Tibial artery (tissue), 4 donors: ENCODE results near the gene RNF208.
A peak's percentile ranks its signal among the peaks of the same experiment; 100 is the strongest.

Experiments used
- DNase-seq, 2 donors: peaks; one replicate each; pipeline ENCODE4 v3.0.0-alpha.2; 2019
- H3K27ac ChIP-seq, 2 donors: fragments of 200-600 bp; sonication (generic) in 1 of 2; 1 replicate in 1 of 2; 2 replicates in 1 of 2; pipeline ENCODE4 v1.5.1; 2018 to 2019; ENCODE audit warnings: mild to moderate bottlenecking in 1 of 2
- H3K27me3 ChIP-seq, 2 donors: fragments of 200-600 bp; sonication (generic) in 1 of 2; one replicate each; pipeline versions ENCODE4 v1.5.1 to v1.6.0; 2016 to 2019
- H3K36me3 ChIP-seq, 3 donors: fragments of 200-600 bp; sonication (generic) in 2 of 3; one replicate each; pipeline ENCODE4 v1.5.1; 2016 to 2019; ENCODE audit warnings: mild to moderate bottlenecking in 2 of 3
- H3K4me1 ChIP-seq, 4 donors: fragments of 200-600 bp; sonication (generic) in 2 of 4; 1 replicate in 3 of 4; 2 replicates in 1 of 4; pipeline ENCODE4 v1.5.1; 2016 to 2019
- H3K4me3 ChIP-seq, 2 donors: fragments of 200-600 bp; sonication (generic) in 1 of 2; 1 replicate in 1 of 2; 2 replicates in 1 of 2; pipeline ENCODE4 v1.5.1; 2018 to 2019; ENCODE audit warnings: mild to moderate bottlenecking in 2 of 2
- H3K9me3 ChIP-seq, 3 donors: fragments of 200-600 bp; sonication (generic) in 1 of 3; one replicate each; pipeline ENCODE4 v1.5.1; 2016 to 2019
- CTCF ChIP-seq, 2 experiments: fragments of 200-600 bp in 1 of 2; fragments of 450-650 bp in 1 of 2; IDR thresholded peaks; one replicate each; pipeline ENCODE4 v1.5.1; 2017 to 2019; ENCODE audit warnings: antibody characterized with exemption in 2 of 2, mild to moderate bottlenecking in 1 of 2, moderate library complexity in 1 of 2
- intact Hi-C: fragments of 100-400 bp; cut with DNase I; formaldehyde crosslinking; loops from one replicate; pipeline ENCODE4 v1.15.0; 2023; ENCODE audit warnings: low total_unique reads

Gene RNF208

GRCh38 chr9:137200311-137201204 lies 21.5 kb downstream of the RNF208 start, which contains the start of gene TPRN:
TPRN (minus strand) TSS chr9:137200741; CDS start chr9:137200711, 30 bp downstream.
- Histone ChIP-seq H3K27ac (peak within 1 kb of the TSS; percentile 73 to 86), H3K9me3 (no peaks in the 10 kb centered on the region), H3K4me1 (peaks cover 4 to 77% (median 55%) of the 10 kb centered on the region in 4 donors), H3K36me3 (no peaks in the 10 kb centered on the region), H3K27me3 (no peaks in the 10 kb centered on the region), H3K4me3 (peak within 1 kb of the TSS; percentile 57 to 62)
- intact Hi-C loops: no loop called here
- TF ChIP-seq CTCF (IDR thresholded peaks at IDR 0.05): peak in 1 of 2 experiments; percentile 16
- peak; percentile 100 for DNase-seq

- no peaks in the 10 kb centered on the region for H3K36me3 ChIP-seq
- peak overlapping the region; percentile 57 to 62 for H3K4me3 ChIP-seq
- DNase-seq: no peak
- H3K27ac ChIP-seq: peak overlapping the region; percentile 51 to 60
- no peaks in the 10 kb centered on the region for H3K9me3 ChIP-seq
- H3K4me1 ChIP-seq: peaks cover 4 to 82% (median 49%) of the 10 kb centered on the region in 4 donors
- H3K27me3 ChIP-seq: no peaks in the 10 kb centered on the region
- no peak for TF ChIP-seq CTCF (IDR thresholded peaks at IDR 0.05)
- intact Hi-C loops: no loop called here
These were observed 22.5 kb downstream of the RNF208 start for GRCh38 chr9:137199411-137200121.

- H3K4me1 ChIP-seq: peaks cover 4 to 82% (median 42%) of the 10 kb centered on the region in 4 donors
- no peak for TF ChIP-seq CTCF (IDR thresholded peaks at IDR 0.05)
- intact Hi-C loops: no loop called here
- no peaks in the 10 kb centered on the region for H3K36me3 ChIP-seq
- no peak for DNase-seq
- peak overlapping the region in 1 of 2 donors; percentile 62 for H3K4me3 ChIP-seq
- no peaks in the 10 kb centered on the region for H3K9me3 ChIP-seq
- no peaks in the 10 kb centered on the region for H3K27me3 ChIP-seq
- no peak overlapping the region for H3K27ac ChIP-seq
These were observed 23.1 kb downstream of the RNF208 start for GRCh38 chr9:137198902-137199283.

GRCh38 chr9:137198051-137198901 lies 23.8 kb downstream of the RNF208 start:
- Histone ChIP-seq H3K36me3 (no peaks in the 10 kb centered on the region), H3K4me1 (peaks cover 4 to 78% (median 38%) of the 10 kb centered on the region in 4 donors), H3K27me3 (no peaks in the 10 kb centered on the region), H3K9me3 (no peaks in the 10 kb centered on the region), H3K27ac (no peak overlapping the region), H3K4me3 (no peak overlapping the region)
- no peak for DNase-seq
- intact Hi-C loops: no loop called here
- no peak for TF ChIP-seq CTCF (IDR thresholded peaks at IDR 0.05)
